CD4-positive, alpha-beta T cell treated with Interleukin-17A for 1 hour (primary cell): ENCODE measurements around the gene RAP2B.
"Not testable (repeated sequence)": the region's sequence is repeated elsewhere in the genome, so short reads cannot be mapped to it uniquely, and the experiment has no call there.

Source experiments
- DNase-seq: peaks from one replicate; pipeline ENCODE4 v3.0.0-alpha.2; 2020

Gene RAP2B

DNA sequence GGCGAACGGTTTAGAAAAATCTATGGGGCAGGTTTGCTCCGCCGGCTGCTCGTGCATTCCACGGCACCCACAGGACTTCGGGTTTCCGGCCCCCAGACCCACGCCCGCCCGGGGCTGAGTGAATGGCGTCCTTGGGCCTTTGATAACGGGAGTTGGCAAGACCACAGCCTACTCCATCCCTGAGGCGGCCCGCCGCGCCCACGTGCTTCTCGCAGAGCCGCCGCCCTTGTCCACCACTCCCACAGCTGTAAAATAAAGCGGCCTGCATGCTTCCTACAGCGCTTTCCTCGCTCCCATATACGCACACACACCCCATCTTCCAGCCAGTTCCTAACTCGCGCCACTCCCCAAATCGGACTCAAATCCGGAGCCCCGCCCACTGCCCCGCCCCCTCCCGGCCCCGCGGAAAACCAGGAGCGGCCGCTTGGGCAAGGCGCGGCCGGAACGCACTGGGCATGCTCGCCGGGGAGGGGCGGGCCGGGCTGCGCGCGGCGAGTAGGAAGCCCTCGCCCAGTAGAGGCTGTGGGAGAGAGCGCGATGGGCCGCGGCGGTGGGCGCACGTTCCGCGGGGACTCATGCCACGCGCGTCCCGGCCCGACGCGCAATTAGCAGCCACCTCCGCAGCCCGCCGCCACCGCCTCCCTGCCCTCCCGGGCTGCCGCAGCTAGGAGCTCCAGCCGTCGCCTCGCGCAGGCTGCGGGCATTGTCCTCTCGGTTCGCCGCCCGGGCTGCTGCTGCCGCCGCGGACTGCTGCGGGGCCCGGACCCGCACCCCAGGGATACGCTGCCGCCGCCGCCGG is at the start of gene RAP2B:
Gene RAP2B (plus strand): TSS at position 513 of the 799 bp plus-strand sequence. CDS start 468 bp downstream, outside the sequence.
- peak; percentile 95 for DNase-seq

DNA sequence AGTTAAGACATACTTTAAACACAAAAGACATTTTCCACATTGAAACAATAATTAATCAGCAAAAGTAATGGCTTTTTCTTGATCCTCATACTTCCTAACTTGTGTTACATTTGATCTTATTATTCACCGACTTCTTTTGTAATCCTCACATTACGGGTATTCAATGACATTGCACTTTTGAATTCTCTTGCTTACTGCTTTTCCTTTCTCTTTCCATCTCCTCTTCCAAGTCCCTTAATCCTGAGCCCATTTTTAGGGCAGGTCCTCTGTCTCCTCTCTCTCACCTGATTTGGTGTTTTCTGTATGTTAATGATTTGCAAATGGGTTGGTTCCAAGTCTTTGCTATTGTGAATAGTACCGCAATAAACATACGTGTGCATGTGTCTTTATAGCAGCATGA is 48.5 kb upstream of the RAP2B start:
- DNase-seq, result no peak

DNA sequence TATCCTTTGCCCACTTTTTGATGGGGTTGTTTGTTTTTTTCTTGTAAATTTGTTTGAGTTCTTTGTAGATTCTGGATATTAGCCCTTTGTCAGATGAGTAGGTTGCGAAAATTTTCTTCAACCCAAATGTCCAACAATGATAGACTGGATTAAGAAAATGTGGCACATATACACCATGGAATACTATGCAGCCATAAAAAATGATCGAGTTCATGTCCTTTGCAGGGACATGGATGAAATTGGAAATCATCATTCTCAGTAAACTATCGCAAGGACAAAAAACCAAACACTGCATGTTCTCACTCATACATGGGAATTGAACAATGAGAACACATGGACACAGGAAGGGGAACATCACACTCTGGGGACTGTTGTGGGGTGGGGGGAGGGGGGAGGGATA is 47.8 kb upstream of the RAP2B start:
- not testable (repeated sequence) for DNase-seq

DNA sequence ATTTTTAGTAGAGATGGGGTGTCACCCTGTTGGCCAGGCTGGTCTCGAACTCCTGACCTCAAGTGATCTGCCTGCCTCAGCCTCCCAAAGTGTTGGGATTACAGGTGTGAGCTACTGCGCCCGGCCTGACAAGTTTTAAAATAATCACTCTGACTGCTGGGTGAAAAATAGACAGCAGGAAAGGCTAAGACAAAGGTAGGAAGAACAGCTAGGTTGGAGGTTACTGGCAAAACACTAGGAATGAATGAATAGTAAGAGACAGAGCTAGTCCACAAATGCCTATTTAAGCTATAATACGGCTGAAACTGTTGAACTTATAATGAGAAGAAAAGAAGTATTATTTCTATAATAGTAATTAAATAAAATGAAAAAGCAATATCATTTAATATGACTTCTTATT is 46.7 kb upstream of the RAP2B start:
- DNase-seq, result no peak

DNA sequence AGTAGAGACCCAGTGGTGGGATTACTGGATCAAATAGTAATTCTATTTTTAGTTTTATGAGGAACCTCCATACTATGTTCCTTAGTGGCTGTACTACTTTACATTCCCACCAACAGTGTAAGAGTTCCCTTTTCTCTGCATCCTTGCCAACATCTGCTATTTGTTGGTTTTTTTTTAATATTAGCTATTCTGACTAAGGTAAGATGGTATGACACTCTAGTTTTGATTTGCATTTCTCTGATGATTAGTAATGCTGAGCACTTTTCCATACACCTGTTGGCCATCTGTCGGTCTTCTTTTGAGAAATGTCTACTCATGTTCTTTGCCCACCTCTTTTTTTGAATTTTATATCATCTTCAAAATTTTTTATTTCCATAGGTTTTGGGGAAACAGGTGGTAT is 34.2 kb upstream of the RAP2B start:
- DNase-seq, result no peak

DNA sequence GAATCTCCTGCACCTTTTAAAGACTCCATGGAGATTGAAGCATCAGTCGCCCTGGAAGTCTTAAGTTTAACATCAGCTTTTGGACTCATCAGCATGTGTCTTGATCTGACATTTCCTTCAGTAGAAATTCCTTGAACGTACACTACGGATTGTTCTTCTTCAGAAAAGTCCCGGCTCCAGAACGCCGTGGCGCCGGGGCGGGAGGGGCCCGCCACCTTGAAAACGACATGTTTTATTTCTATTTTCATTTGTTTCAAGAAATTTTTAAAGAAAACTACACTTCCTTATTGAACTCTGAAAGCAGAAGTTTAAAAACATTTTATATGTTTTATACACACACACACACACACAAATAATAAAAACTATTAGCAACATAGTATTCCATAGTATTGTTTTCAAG is 32.6 kb upstream of the RAP2B start:
- DNase-seq, result no peak

DNA sequence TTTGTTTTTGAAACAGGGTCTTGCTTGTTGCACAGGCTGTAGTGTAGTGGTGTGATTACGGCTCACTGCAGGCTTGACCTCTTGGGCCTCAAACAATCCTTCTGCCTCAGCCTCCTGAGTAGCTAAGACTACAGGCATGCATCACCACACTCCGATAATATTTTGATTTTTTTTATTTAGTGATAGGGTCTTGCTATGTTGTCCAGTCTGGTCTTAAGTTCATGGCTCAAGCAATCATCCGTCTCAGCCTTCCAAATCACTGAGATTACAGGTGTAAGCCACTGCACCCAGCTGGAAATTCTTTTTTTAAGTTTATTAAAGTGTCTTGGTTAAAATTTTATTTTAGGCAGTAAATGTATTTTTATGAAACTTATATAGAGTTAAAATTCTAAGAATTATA is 32.2 kb upstream of the RAP2B start:
- no peak for DNase-seq

DNA sequence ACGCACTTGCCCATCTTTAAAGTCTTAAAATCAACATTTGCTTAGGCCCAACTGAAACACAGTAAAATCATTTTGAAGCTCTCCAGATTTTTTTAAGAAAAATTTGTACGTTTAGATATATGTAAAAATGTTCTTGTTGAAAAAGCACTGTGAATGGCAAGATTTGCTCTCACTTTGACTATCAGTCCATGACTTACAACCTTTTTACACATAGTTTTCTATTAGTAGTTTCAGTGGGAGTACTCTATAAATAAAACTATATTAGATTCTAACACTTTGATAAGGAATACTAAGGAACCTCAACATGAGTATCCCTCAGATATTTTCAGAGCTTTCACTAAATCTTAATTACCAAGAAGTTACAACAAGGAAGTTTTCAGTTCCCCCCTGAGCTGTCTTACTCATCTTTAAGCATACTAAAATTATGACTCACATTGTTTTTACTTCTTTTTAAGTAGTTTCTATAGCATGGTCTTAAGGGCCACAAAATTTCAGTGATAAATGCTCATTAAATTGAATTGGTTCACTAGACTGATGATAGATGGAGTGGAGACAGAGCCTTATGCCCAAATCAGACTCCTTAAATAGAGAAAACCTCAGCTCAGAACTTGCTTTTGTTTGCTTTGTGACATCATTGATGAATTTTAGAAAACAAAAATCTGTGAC is 31.6 kb upstream of the RAP2B start:
- no peak for DNase-seq

DNA sequence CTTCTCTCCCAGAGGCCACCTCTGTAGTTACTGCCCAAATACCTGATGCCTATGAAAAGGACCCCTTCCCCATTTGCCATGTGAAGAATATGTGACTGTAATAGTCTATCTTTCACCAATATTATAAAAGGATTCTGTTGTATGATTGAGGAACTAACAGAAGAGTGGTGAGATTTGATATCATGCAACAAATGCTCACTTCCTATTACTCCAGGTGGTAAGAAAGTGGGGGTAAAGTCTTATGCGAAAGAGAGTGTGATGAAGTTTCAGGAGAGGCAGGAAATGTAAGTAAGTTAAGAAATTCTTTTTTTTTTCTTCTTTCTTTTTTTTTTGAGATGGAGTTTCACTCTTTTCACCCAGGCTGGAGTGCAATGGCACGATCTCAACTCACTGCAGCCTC is 24.4 kb upstream of the RAP2B start:
- no peak for DNase-seq

DNA sequence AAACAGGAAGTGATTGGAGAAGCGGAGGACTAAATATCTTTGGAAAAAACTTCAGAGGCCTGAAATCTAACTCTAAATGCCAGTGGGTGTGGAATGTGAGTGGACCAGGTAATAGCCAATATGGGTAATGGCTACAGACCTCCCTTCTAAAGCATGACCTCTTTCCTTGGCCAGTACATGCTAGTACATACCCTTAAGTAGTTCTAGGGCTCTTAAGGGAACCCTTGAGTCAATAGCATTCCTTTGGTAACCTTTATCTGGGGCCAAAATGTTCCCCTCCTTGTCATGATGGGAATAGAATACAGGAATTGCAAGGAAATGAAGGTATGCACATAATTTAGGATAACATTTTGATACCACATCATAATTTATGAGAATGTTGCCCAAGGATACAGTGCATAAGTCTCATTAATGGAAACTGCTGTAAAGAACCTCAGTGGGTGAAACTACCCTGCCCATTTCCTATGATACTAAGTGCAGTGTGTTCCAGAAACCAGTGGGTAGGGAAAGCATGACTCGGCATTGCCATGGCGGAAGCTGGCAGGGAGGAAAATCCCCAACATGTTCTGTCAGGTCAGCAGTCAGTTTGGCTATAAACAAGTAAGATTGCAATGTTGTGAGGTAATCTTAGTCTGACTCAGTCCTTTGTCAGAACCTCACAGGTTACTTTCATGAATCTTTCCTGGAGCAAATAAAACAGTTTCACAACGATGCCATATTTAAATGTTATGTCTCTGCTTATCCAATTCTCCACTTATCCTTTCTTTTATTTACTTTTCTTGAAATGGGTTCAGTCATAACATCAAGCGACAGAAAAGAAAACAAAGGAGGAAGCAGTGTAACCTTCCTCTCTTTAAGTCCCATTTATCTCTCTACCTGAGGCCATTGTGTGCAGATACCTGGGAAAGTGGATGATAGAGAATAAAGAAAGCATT is 23.5 kb upstream of the RAP2B start:
- DNase-seq, result peak; percentile 19

DNA sequence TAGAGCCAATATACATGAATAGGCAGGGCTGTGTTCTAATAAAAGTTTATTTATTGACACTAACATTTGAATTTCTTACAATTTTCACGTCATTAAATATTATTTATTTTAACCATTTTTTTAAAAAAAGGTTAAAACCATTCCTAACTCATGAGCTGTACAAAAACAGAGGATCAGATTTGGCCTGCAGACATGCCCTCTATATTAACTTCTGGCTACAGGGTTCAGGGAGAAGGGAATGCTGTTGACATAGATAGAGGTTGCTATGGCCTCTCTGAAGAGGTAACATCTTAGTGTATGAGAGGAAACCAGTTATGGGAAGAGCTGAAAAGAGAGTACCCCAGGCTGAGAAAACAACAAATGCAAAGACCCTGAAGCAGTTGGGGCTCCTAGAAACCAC is 19.1 kb upstream of the RAP2B start:
- DNase-seq, result no peak

DNA sequence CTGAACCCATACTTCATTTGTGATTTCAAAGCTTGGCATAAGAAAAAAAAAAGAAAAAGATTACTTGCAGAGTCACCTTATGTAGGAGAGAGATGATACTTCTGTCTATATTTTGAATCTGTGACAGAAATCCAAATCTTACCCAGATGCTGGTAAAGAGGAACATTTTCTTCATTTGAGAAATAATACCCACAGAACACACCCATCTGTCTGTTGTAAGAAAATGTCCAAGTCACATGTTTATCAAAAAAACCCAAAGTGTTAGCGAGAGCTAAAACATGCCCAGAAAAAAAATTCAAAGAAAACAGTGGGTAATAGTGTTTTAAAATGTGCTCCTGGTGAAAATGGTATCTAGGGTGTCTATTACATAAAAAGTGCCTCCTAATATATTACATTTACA is 18.0 kb upstream of the RAP2B start:
- no peak for DNase-seq

DNA sequence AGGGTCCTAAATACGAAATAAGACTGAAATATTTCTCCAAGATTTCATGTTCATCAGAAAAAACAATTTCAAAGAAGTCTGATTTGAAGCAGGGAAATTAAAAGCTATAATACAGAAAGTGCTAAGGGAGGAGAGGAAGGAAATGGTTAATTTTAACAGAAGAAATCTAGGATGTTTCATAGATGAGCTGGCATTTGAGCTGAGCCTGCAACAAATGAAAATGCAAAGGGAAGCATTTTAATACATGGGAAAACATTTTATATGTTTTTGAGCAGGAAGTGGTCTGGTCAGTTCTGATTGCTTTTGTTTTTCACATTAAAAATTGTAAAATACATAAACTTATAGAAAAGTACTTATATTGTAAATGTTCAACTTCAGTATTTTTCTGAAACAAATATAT is 17.2 kb upstream of the RAP2B start:
- DNase-seq, result no peak

DNA sequence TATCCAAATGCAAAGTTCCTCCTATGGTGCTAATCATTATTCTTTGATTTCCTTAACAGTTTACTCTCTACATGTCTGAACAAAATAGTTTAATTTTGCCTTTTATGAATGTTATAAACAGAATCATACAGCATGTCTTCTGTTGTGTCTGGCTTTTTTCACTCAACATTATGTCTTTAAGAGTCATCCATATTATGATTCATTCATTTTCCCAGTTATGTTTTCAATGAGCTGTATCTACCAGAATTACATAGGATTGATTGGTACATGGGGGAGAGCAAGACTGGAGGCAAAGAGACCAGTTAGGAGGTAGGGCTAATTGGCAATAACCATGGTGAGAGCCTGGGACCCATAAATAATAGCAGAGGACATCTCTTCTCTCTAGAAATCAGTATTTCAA is 16.6 kb upstream of the RAP2B start:
- no peak for DNase-seq

DNA sequence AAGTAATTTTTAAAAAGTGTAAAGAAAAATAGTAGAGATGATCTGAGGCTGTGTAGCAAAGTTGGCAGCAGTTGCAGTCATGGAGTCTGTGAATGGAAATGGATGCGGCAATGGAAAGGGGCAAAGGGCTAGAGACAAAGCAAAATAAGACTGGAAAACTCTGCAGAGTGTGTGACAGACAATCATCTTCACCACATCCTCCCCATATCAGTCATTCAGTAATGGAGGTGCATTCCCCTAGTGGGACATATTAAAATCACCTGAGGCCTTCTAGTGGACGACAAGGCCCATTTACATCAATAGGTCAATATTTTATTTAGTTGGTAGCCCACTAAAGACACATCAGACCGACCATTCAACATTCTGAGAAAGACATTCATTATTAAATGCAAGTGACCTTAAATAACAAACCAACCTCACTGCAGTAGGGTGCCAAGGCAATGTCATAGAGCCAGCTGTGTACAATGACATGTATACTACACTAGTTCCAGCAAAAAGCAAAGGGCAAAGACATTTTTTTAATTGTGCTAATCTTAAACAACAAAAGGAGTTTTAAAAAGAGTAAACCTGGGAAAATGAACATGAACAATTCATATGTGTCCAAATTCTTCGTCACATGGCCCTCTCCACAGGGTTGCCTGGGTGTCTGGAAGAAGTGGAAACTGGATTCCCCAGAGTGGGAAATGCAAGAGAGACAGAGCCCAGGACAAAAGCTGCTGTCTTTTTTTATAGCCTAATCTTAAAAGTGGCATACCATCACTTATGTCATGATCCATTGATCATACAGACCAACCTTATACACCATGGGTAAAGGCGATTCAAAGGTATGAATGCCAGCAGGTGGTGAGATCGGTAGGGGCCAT is 15.6 kb upstream of the RAP2B start:
- DNase-seq, result no peak

DNA sequence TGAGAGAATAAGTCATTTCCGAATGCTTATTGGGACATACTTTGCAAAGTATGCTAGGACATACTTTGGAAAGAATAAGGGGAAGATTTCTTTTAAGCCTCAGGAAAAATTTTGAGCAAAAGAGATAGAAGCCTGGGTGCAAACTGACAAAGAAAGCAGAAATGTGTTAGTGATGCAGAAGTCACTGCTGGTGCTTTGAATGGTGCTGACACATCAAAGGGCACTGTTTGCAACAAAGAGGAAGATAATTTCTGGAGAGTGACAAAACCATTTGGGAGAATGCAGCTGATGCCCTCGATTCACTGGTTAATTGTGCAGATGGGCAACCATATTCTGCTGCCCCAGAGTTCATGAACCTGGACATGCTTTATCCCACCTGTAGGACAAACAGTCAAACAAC is 11.0 kb upstream of the RAP2B start:
- DNase-seq, result no peak

DNA sequence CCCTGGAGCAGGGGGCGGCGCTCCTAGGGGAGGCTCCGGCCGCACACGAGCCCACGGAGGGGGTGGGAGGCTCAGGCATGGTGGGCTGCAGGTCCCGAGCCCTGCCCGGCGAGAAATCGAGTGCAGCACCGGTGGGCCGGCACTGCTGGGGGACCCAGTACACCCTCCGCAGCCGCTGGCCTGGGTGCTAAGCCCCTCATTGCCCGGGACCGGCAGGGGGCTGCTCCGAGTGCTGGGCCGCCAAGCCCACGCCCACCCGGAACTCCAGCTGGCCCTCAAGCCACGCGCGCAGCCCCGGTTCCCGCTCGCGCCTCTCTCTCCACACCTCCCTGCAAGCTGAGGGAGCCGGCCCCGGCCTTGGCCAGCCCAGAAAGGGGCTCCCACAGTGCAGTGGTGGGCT is 6.2 kb upstream of the RAP2B start:
- not testable (repeated sequence) for DNase-seq

DNA sequence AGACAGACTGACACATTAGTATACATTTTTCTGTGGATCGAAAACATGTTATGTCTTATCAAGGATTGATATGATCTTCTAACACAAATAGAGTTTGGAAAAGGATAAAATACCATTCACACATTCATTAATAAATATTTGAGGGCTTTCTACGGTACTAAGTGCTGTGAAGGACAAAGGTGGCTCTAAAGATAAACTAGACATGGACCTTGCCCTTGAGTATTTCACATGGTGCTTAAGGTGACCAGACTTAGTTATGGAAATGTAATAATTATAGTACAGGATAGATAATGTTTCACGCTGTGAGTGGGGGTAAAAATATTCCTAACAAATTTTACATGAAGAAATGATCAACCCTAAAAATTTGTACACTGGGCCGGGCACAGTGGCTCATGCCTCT is 3.8 kb upstream of the RAP2B start:
- DNase-seq, result no peak

DNA sequence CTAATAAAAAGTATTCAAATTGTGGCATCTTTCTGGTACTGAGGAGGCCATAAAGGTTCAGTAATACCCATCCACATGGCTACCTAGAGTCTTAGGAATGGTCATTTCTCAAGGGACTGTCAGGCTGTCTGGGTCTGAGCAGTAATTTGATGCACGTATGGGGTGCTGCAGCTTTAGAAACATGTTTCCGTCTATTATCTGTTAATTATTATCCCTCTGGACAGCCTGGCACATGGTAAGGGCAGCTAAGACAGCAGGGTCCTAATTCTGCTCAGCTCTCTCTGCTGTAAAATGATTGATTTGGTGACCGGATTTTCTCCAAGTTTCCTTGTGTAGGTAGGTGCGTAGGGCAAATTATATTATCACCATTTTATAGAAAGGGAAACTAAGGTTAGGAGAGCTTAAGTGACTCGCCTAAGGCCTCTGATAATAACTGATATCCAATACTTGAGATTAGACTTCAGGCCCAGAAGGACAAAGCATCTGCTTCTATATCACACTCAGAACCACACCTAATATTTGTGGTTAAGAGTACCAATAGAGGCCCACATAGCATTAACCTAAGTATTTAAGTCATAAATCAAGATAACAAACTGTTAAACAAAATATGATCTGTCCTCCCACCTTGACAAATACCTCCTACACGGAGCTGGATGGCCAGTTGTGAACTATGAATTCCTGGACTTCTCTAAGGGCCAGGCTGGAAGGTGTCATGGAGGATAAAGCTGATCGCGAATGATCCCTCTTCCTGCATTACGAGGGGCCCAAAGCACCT is 2.9 kb upstream of the RAP2B start:
- DNase-seq, result no peak

DNA sequence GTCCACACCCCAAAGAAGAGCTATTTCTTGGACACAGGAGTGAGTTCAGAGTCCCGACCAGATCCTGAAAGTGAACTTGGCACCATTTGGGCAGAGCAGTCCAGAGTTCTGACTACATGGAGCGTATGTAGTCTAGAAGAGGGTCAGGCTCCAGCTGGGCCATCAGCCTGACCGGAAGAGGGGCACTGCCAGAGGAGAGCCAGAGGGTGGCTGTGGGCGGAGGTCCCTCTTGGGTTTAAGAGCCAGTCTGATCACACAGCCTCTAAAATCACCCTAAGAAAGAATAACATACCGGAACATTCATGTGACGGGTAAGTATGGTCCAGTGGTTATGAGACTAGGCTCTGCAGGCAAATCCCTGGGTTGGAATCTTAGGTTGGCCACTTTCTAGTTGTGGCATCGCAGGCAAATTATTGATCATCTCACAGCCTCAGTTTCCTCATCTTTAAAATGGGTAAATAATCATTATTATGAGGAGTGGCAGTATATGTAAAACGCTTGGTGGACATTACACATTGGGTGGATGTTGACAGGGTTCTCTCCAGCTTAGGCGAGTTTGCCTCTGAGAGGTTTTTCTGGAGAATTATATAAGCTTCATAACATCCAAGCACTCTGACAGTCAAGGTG is 2.1 kb upstream of the RAP2B start:
- no peak for DNase-seq

DNA sequence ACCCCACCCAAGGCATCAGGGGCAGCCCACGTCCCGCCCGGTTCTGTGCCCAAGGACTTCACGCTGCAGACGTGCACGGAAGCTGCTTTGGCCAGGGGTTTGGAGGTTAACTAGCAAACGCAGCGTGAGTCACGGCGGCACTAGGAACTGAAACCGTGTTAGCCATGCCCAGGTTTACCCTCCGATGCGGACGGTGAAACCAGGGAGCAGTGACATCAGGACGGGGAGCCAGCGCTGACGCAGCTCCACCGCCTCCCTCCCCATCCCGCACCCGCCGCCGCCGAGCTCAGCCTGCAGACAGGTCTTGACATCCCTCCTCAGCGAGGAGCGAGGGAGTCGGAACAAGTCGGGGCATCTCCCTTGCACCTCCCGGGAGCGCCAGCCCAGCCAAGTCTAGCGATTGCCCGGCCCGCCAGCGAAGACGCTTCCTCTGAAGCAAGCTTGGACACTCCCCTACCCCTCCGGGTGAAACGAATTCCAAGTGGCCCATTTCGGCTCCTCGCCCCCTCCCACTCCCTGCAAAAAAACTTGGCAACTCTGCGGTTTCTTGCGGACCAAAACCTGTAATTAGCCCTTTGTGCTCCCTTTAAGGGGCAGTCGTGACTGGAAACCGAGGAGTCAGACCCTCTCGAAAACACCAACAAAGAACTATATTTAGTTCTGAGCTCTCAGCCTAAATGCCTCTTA is 1.4 kb upstream of the RAP2B start:
- peak; percentile 75 for DNase-seq
